Stimulated activated CD4-positive, alpha-beta T cell treated with anti-CD3 and anti-CD28 coated beads, Interleukin-1b, Interleukin-23, amount 100 ng/mL, for 24 hours (primary cell): ENCODE results near the gene TMEM200C.
A peak's percentile ranks its signal among the peaks of the same experiment; 100 is the strongest.
"Not testable (repeated sequence)": the region's sequence is repeated elsewhere in the genome, so short reads cannot be mapped to it uniquely, and the experiment has no call there.

Experiments used
- DNase-seq, 4 experiments: peaks; one replicate each; pipeline ENCODE4 v3.0.0-alpha.2; 2020; ENCODE audit warnings: low read depth in 4 of 4, low spot score in 1 of 4

The TMEM200C gene

DNA sequence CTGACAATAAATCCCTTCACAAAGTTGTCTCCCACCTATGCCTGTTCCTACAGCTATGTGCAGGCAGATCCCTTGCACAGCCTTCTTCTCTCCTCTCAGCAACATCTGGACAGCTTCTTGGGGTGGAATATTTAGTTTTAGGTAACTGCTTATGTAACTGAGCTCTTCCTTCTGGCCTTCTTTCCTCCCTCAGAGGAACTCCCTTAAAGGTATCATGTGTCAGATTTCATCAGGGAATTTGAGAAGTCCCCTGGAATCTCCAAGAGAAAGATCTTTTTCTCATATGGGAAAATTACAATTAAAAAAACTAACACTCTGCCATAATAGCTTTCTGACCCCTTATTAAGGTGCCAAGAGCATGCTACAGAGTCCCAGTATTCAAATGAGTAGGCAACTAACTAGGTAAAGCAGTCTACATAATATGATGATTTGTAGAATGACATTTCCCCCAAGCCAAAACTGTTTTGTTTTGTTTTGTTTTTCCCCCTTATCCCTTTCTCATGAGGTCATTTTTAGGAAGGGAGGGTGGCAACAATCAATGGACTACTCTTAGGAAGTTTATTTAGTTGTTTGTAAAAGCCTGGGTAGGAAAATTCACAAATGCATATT, 2.4 kb downstream of the TMEM200C start:
- DNase-seq = no peak

DNA sequence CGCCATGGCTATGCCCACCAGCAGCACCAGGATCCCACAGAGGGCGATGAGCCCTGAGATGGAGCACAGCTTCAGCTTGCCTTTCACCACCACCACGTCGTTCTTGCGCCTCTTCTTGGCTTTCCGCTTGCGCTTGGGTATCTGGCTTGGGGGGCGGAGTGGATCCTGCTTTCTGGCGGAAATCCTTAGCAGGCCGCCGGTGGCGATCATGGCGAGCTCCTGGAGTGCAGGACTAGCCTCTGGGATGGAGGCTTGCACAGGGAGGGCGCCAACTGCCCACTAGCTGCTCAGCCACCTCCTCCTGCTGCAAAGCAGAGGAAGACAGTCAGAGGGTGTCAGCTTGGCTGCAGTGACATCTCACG, 3.5 kb downstream of the TMEM200C start:
- DNase-seq = no peak

DNA sequence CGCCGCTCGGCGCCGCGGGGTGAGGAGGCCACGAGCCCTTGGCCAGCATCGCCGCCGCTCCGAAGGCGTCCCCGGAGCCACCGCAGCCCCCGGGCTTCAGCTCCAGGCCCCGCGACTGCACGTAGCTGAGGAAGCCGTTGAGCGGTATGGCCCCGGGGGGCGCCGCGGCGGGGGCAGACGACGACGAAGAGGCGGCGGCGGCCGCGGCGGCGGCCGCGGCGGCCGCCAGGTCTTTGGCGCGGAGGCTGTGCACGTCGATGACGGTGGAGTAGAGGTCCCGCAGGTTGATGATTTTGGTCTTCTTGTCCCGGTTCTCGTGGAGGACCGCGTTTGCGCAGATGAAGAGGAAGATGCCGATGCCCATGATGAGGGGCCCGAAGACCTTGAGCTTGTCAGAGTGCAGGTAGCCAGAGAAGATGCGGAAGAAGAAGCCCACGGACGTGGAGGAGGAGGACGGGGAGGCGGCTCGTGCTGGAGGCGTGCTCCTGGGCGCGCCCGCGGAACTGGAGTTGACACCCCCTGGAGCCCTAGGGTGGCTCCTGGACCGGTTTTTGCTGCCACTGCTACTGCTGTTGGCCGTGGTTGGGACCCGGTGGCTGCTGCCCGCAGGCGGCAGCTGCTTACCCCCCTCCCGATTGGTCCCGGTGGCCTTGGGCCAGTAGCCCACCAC, 4.0 kb downstream of the TMEM200C start:
- DNase-seq = no peak

DNA sequence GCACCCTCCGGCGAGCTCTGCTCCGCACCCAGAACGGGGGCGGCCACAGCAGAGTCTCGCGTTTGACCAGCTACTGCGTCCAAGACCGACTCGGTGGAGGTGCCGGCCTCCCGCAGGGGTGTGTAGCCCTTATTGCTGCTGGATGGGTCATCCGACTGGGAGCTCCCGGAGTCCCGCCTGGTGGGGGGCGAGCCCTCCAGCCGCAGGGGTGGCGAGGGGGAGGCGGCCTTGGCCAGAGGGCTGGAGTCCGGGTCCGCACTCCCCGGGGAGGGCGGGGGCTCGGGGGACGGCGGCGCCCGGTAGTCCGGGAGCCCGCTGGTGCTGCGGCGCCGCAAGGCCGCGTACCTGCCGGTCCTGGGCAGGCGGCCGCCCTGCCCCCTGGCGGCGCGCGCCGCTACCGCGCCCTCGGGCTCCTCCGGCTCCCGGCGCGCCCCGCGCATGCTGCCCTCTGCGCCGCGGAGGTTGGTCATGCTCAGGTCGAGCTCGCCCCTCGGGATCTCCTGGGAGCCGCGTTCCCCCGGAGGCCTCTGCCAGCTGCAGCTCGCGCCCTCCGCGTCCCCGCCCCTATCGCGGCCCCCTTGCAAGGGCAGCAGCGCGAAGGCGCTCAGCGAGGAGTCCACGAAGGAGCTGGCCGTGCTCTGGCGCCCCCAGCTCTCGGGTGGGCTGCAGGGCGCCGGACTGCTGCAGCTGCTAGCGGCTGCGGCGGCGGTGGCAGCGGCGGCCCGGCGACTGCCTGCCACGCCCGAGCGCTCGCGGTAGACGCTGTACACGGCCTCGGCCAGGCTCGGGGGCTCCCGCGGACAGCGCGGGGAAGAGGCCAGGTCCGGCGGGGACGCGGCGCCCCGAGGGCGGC, 4.8 kb downstream of the TMEM200C start:
- DNase-seq = peak in 3 of 4 experiments; percentile 12 to 29 (median 28)

DNA sequence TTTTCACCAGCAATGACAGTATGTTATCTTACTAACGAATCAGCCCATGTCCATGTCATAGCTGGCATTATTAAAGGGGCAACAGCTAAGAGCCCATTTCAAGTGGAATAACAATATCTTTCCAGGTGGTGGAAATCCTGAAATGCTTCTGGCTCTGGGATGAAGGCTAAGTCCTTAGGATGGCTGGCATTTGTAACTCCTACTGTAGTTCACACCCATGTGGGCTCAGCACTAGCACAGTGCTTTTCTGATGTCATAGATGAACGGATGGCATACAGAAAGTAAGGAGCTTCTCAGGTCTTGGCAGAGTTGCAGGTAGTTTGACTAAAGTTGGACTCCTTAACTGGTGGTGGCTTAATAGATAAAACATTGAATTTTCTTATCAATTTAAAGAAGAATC, 10.0 kb downstream of the TMEM200C start:
- no peak for DNase-seq

DNA sequence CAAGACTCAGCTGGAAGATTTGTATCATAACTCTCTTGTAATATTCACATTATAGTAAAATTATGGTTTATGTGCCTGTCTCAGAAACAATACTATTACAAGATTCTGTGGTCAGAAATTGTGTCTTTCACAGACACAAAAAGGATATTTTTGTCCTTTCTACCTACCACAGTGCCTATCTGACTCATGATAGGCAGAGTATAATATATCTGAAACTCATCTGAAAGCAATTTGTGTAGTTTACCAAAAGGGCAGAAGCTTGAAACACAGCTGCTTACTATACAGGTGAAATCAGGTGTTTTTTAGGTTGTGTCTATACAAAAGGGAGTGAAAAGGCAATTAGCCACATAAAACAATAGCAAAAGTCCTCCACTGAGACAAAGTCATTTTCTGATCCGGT, 10.9 kb downstream of the TMEM200C start:
- no peak for DNase-seq

DNA sequence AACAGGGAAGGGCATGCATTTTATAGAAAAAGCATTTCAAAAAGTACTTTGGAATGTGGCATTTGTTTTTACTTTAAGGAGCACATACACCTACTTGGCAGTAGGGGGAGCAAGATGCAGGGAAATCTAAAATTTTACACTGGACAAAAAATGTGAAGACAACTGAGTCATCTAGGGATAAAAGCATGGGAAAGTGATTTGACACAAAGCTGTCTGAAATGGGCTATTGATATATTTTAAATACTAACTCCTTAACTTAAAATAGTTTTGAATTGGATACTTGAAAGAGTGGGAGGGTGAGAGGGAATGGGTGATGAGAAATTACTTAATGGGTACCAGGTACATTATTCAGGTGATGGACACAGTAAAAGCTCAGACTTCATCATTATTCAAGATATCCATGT, 15.8 kb downstream of the TMEM200C start:
- no peak for DNase-seq

DNA sequence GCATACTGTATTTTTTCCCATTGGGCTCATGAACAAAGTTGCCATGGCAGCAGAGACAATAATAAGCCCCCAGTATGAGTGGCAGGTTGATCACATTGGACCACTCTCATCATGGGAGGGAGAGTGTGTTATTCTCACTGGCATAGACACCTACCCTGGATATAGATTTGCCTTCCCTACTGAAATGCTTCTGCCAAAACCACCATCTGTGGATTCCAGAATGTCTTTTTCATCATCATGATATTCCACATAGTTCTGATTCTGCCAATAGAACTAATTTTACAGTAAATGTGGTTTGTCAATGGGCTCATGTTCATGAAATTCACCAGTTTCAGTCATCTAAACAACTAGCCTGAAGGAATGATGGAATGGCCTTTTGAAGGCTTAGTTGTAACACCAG, 18.4 kb downstream of the TMEM200C start:
- no peak for DNase-seq

DNA sequence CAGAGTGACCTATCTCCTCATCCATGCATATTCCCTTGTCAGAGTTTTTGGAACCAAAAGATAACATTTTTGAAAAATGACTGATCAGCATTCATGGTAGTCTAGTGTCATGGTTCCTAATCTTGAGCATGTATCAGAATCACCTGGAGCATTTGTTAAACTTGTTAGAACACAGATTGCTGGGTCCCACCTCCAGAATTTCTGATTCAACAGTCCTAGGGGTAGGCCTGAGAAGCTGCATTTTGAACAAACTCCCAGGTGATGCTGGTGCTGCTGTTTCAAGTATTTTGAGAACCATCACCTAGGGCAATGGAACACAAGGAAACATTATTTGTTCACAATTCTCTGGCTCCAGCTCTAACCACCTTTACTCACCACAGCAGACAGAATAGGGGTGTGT, 21.0 kb downstream of the TMEM200C start:
- no peak for DNase-seq

DNA sequence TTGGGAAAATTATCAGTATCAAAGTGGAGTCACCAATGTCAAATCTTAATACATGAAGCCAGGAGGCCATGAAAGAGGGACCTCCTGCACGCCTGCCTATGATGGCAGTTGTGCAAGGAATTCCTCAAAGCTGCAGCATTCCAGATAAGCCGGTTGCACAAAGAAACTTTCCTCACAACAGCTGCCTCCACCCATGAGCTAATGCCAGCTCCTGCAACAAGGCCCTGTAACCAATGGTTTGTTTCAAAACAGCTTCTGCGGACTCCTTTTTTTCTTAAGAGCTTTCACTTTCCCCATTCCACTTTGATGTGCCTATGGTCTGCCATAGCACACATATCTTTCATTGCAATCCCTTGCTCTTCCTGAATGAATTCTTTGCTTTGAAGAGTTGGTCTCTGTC, 22.4 kb downstream of the TMEM200C start:
- DNase-seq = no peak

DNA sequence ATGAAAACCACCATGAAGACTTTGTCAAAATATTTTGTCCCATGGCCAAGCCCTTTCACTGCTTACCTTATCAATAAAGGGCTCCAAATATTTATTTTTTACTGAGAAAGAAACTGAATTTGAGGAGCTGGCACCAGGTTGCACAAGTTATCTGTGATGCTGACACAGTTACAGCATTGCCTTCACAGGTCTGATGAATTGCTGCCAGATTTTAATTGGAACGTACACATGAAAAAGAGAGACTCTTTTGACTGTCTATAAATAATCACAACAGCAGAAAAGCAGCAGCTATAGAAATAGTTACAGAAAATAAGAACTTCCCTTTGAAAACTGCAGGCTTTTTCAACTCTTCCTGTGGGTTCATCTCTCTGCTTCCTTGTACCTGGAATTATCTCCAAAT, 23.9 kb downstream of the TMEM200C start:
- no peak for DNase-seq

DNA sequence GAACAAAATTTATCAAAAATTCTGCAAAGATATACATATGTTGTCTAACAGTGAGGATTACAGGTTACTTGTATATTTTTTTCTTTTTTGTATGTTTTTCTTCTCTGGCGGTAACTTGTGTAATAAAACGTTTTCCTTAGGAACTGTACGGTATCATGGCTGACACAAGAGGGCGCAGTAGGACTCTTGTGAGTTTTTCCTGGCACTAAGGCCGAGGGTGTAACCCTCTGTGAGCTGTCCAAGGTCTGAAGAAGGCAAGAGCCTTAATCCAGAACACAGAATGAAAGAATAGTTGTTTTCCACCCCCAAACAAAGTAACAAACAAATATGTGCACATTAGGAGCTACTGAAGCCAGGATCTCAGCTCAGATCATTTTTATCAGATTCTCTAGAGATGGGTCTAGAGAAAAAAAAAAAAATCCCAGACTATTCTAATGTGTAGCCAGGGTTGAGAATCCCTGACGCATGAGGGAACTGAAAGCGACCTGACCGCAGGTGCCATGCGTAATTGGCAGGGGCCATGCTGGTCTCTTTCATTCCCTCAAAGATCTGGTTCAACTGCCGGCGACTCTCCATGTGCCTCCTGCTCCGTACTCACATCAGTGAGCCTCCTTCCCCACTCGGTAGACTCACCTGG, 27.0 kb downstream of the TMEM200C start:
- DNase-seq = no peak

DNA sequence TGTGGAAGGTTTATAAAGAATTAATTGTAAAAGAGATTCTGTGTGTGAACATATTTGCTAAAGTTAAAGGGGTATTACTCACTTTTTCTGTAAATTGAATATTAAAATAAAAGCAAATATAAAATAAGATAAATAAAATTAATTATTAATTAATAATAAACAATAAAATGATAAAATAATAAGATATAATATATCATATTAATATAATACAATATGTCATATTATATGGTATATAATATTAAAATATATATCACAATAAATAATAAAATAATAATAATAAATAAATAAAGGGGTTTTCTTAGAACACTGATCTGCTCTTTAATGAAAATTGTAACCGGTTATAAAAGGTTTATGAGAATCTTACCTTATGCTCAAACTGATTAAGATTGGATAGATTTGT, 29.8 kb downstream of the TMEM200C start:
- no peak for DNase-seq

DNA sequence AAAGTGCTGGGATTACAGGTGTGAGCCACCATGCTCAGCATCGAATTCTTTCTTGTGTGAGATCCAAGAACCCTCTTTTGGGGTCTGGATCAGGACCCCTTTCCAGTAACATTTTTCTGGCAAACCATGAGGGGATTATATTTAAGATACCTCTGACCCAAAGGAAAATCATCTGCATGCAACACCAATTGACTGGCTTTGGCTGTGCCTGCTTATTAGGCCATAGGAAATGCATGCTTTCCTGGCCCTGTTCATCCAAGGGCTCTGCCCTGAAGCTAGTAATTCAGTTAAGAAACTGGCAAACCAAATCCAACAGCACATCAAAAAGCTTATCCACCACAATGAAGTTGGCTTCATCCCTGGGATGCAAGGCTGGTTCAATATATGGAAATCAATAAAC, 33.2 kb downstream of the TMEM200C start:
- not testable (repeated sequence) for DNase-seq

DNA sequence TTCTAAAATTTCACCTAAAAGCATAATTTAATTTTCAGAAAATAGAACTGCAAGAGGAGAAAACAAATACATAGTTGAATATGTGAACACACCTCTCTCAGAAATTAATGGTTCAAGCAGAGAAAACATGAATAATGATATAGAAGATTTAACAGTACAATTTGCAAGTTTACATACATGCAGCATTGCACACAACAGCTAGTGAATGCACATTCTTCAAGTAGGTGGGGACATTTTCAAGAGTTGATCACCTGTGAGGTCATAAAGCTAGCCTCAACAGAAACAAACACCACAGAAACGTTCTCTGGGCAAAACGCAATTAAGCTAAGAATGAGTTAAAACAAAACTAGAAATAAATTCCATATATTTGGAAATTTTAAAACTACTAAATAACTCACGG, 38.1 kb downstream of the TMEM200C start:
- no peak for DNase-seq

DNA sequence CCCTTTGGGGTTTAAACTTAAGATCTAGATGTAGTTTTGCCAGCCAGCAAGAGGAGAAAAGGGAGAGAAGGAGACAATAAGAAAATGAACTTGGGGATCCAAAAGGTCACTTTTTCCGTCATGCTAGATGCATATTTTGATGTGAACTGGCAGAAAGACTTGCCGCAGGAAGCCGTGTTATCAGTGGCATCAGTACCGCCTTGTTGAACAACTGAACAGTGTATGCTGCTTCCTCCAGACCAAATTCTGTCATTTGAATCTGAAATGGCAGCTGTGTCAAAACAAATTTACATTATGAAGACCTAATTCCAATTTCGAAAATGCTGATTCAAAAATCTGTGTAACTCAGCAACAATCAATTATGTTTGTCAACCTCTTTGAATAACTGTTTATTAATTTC, 42.1 kb downstream of the TMEM200C start:
- no peak for DNase-seq

DNA sequence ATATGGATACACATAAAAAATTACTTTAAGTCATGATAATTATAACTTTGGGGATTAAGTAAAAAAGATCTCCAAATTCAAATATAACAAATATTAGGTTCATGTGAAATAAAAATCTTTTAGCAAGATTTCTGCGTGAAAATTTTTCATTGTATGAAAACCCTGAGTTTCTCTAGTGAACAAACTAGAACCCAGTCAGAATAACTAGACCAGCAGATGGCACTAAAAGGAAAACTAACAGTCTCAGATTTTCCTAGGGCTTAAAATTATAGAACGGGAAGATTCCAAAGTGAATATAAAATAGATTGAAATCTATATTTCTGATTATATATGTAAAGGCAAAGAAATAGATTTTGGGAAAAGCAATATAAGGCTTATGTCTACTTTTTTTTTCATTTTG, 43.3 kb downstream of the TMEM200C start:
- DNase-seq = no peak

DNA sequence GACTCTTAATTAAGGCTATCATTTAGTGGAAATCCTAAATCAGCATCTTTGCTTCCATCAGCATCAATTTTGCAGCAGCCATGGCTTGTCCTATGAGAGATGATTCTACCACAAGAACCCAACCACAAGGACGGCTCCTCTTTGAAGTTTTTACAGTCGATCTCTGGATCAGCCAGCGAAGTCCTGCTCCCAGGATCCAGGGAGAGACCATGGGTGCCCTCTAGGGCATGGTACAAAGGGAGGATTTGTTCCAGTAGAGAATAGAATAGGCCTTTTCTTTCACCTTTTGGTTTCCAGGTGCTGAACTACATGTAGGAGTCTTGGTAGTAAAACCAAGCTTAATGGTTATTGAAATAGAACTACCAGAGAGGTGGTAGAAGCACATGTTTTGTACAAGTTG, 52.7 kb downstream of the TMEM200C start:
- no peak for DNase-seq

DNA sequence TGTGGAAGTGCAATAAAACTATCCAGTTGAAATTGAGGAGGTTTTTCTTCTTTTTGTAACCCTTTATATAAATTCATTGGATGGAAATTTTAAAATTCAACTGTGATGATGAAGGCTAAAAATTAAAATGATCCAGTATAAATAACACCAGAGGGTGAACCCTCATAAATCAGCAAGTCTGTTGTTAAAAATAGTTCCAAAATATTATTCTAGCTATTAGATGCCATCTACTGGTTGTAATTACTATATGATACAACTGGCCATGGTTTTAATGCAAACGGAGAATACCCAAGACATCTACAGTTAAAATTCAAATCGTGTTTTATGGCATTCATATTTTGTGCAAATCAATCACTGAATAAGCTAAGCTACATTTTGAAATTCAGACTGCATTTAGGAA, 53.8 kb downstream of the TMEM200C start:
- no peak for DNase-seq

DNA sequence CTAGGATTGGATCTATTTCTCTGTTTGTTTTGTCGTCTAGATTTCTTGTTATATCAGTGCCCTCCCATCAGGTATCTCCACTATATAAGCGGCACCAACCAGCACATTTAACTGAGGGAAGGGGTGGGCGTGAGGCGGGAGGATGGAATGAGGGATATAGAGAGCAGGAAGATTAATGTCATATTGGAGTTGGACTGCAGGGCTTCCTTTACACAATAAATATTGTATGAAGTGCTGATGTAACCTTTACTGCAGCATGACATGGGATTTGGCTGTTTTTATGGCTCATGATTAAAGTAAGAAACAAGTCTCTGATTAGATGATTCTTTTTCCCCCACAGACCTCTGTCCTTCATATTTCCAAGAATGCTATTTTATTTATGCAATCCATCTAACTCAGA, 54.8 kb downstream of the TMEM200C start:
- DNase-seq = no peak

DNA sequence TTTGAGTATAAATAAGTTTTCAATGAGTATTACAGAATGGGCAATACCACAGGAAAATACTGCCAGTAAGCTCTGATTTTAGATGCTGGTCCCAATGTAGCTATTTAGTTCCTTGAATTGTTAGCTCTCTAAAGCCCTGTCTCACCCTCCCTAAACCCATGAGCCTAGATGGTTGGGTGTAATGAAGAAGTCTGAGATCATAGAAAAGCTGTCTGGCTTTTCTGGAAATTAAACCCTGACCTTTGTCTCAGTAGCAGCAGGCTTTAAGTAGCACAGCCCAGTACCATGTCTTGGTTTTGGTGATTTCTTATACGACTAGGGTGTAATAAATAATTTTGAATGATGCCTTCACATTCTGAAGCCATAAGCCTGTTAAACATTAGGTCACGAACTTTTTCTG, 55.3 kb downstream of the TMEM200C start:
- no peak for DNase-seq

DNA sequence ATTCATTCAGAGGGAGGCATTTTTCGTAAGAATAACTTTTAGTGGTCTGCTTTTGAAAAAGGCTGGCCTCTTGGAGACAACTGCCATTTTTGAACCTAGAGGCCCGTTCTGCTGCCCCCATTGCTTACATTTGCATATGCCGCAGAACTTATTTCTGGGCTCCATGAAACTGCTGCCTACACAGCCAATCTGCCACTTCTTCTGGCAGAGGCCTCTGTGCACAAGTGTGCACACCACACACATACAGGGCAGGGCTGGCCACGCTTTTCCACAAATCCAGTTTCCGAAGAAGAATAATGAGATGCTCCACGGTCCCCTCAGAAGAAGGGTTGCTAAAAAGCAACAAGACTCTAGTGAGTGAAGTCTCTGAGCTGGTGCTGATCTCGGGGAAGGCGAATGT, 56.2 kb downstream of the TMEM200C start:
- DNase-seq = no peak
